Endodermal cell (in vitro differentiated cells): Measurements from ENCODE around the gene GLB1L. TPM values are rescaled to one million over a fixed set of nuclear protein-coding genes. Genes with fewer than 3 reads are reported as not detected.
A peak's percentile ranks its signal among the peaks of the same experiment; 100 is the strongest.

ENCODE experiments used
- DNase-seq: peaks from one replicate; pipeline ENCODE4 v3.0.0-alpha.2; 2017
- H3K27ac ChIP-seq: 2 replicates; pipeline ENCODE4 v1.5.1; 2013; ENCODE audit warnings: mild to moderate bottlenecking, low read depth, low read length, moderate library complexity
- H3K27me3 ChIP-seq: 2 replicates; pipeline ENCODE4 v1.6.1; 2013; ENCODE audit warnings: mild to moderate bottlenecking, low read length, moderate library complexity; ENCODE audit not compliant: insufficient read depth, control insufficient read depth, poor library complexity, severe bottlenecking
- H3K36me3 ChIP-seq: 2 replicates; pipeline ENCODE4 v1.7.0; 2013; ENCODE audit warnings: mild to moderate bottlenecking, low read length, moderate library complexity; ENCODE audit not compliant: control insufficient read depth, insufficient read depth
- H3K4me1 ChIP-seq: one replicate; pipeline ENCODE4 v1.7.0; 2013; ENCODE audit warnings: low read length; ENCODE audit not compliant: control insufficient read depth, insufficient read depth
- H3K4me3 ChIP-seq: 2 replicates; pipeline ENCODE4 v1.5.1; 2013; ENCODE audit warnings: mild to moderate bottlenecking, low read length, moderate library complexity
- H3K9ac ChIP-seq: 2 replicates; pipeline ENCODE4 v1.6.1; 2013; ENCODE audit warnings: mild to moderate bottlenecking, low read length, moderate library complexity; ENCODE audit not compliant: poor library complexity, severe bottlenecking; ENCODE audit errors: extremely low read depth
- H3K9me3 ChIP-seq: 2 replicates; pipeline ENCODE4 v1.6.1; 2013; ENCODE audit warnings: mild to moderate bottlenecking, low read length, moderate library complexity; ENCODE audit not compliant: control insufficient read depth
- H3K27ac Mint-ChIP-seq: 2 replicates; pipeline ENCODE4 v1.8.0; 2020; ENCODE audit warnings: mixed read lengths
- H3K27me3 Mint-ChIP-seq: 2 replicates; pipeline ENCODE4 v1.8.0; 2021; ENCODE audit warnings: mild to moderate bottlenecking, mixed read lengths; ENCODE audit not compliant: insufficient read depth
- H3K36me3 Mint-ChIP-seq: 2 replicates; pipeline ENCODE4 v1.8.0; 2020; ENCODE audit warnings: low read depth, mixed read lengths
- H3K4me1 Mint-ChIP-seq: 2 replicates; pipeline ENCODE4 v1.8.0; 2020; ENCODE audit warnings: mixed read lengths
- H3K4me3 Mint-ChIP-seq: 2 replicates; pipeline ENCODE4 v1.8.0; 2020; ENCODE audit warnings: mild to moderate bottlenecking, moderate library complexity, mixed read lengths
- H3K9me3 Mint-ChIP-seq: 2 replicates; pipeline ENCODE4 v1.8.0; 2020; ENCODE audit warnings: mild to moderate bottlenecking, mixed read lengths
- CTCF ChIP-seq: fragments of 200-600 bp; sonication (generic); conservative IDR thresholded peaks from 2 replicates; pipeline ENCODE4 v1.5.0; 2021; ENCODE audit warnings: antibody characterized with exemption, mild to moderate bottlenecking
- WGBS, 2 experiments: methylation state at CpG; one replicate each; pipeline versions ENCODE4 v1.1.5 to v1.1.7; 2013; ENCODE audit warnings: missing lambda C conversion rate in 2 of 2, mixed read lengths in 1 of 2; ENCODE audit not compliant: insufficient coverage in 1 of 2, insufficient read length in 1 of 2; 5-methylcytosine and 5-hydroxymethylcytosine counted together
- total RNA-seq, 2 donors: library from RNA; stranded (reverse); fragmentation: NEBNext Ultra II Directional in 1 of 2; extraction: Animal tissue kit (Norgen Biotek cat#: 25700) in 1 of 2; gene quantifications; 2 replicates in 1 of 2; 3 replicates in 1 of 2; pipeline ENCODE4 v1.2.1, GENCODE V29; 2021

GLB1L gene
- total RNA-seq, 2 donors from 2014 or later: 9.7 to 13.8 TPM

GRCh38 chr2:219221957-219222518 lies 23.2 kb downstream of the GLB1L start:
- 94 to 98% methylated on average over 12 to 16 of the region's 16 CpGs for WGBS, 2 experiments
- Mint-ChIP-seq H3K4me1 (peaks cover 12% of the 10 kb centered on the region), H3K27me3 (no peaks in the 10 kb centered on the region), H3K4me3 (no peak overlapping the region), H3K27ac (no peak overlapping the region), H3K9me3 (no peaks in the 10 kb centered on the region), H3K36me3 (peaks cover 54% of the 10 kb centered on the region)
- no peak overlapping the region for H3K4me3 ChIP-seq
- peaks cover 42% of the 10 kb centered on the region for H3K36me3 ChIP-seq
- H3K9me3 ChIP-seq: no peaks in the 10 kb centered on the region
- H3K4me1 ChIP-seq: no peaks in the 10 kb centered on the region
- no peaks in the 10 kb centered on the region for H3K27me3 ChIP-seq
- DNase-seq: no peak
- H3K9ac ChIP-seq: no peak overlapping the region
- no peak overlapping the region for H3K27ac ChIP-seq
- no peak for TF ChIP-seq CTCF

GRCh38 chr2:219220652-219221402 lies 24.4 kb downstream of the GLB1L start:
- no peaks in the 10 kb centered on the region for H3K9me3 ChIP-seq
- peaks cover 17% of the 10 kb centered on the region for H3K4me1 Mint-ChIP-seq
- H3K4me3 Mint-ChIP-seq: no peak overlapping the region
- no peak for DNase-seq
- no peak overlapping the region for H3K27ac ChIP-seq
- peaks cover 57% of the 10 kb centered on the region for H3K36me3 Mint-ChIP-seq
- no peaks in the 10 kb centered on the region for H3K27me3 Mint-ChIP-seq
- no peaks in the 10 kb centered on the region for H3K9me3 Mint-ChIP-seq
- H3K9ac ChIP-seq: no peak overlapping the region
- no peak overlapping the region for H3K27ac Mint-ChIP-seq
- WGBS, 2 experiments: 92 to 94% methylated on average over 4 to 19 of the region's 19 CpGs
- peaks cover 46% of the 10 kb centered on the region for H3K36me3 ChIP-seq
- H3K27me3 ChIP-seq: no peaks in the 10 kb centered on the region
- no peak overlapping the region for H3K4me3 ChIP-seq
- TF ChIP-seq CTCF: no peak
- no peaks in the 10 kb centered on the region for H3K4me1 ChIP-seq

GRCh38 chr2:219219784-219220532 lies 25.3 kb downstream of the GLB1L start:
- WGBS, 2 experiments: 93 to 94% methylated on average over 10 to 18 of the region's 18 CpGs
- Mint-ChIP-seq H3K27me3 (no peaks in the 10 kb centered on the region), H3K9me3 (no peaks in the 10 kb centered on the region), H3K4me1 (peaks cover 17% of the 10 kb centered on the region), H3K36me3 (peaks cover 53% of the 10 kb centered on the region), H3K4me3 (no peak overlapping the region), H3K27ac (peak overlapping the region; percentile 92)
- DNase-seq: no peak
- H3K4me1 ChIP-seq: no peaks in the 10 kb centered on the region
- no peaks in the 10 kb centered on the region for H3K9me3 ChIP-seq
- no peaks in the 10 kb centered on the region for H3K27me3 ChIP-seq
- no peak for TF ChIP-seq CTCF
- H3K4me3 ChIP-seq: no peak overlapping the region
- no peak overlapping the region for H3K9ac ChIP-seq
- H3K36me3 ChIP-seq: peaks cover 45% of the 10 kb centered on the region
- no peak overlapping the region for H3K27ac ChIP-seq
